Dermis blood vessel endothelial cell (primary cell): ENCODE measurements around the gene POLL. TPM values are rescaled to one million over a fixed set of nuclear protein-coding genes. Genes with fewer than 3 reads are reported as not detected.
"Not testable (repeated sequence)": the region's sequence is repeated elsewhere in the genome, so short reads cannot be mapped to it uniquely, and the experiment has no call there.

Experiments
- DNase-seq: peaks from one replicate; pipeline ENCODE4 v3.0.0; 2010
- total RNA-seq: library from RNA; depleted of rRNA; stranded (reverse); fragments of >200 nt; gene quantifications from 2 replicates; pipeline ENCODE4 v1.2.3, GENCODE V29; 2014

Gene POLL
- total RNA-seq: 11.7 and 16.3 TPM in 2 replicates

DNA sequence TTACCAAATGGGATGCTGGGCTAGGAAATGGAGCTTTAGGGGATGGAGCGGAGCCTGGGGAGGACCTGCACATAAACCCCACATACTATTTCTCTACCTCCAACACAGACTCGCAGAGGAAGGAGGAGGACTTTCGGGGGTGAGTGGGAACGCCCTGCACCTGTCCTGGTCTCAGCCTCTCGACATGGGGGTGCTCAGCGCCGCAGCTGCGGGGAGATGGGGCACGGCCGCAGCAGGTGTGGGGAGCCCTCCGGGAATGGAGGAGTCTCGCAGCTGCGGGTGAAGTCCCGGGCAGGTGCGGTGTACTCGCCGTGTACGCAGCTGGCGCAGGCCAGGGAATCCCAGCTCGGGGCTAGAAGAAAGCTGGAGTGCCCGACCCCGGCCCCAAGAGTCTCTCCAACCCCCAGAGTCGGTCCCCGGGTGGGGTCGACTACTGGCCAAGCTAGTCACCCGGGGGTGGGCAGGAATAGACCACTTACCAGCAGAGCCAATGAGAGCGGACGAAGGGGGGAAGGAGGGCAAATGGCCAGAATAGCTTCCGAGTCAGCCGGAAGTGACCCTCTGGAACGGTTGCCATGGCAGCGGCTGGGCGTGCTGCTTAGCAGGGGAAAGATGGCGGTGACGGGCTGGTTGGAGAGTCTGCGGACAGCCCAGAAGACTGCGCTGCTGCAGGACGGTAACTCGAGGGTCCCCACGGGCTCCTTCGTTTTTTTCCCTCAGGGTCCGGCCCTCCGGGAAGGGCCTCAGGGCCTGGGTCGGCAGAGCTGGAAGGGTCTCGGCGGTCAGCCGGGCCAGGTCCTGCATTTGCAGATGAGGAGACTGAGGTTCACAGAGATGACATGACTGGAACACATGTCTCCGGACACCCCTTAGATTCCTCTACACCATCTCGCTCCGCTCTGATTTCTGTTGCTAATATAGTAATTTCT is at the start of gene POLL, which contains the start of gene DPCD:
POLL (minus strand) TSS at position 533 of the 929 bp plus-strand sequence. CDS start 897 bp downstream, outside the sequence.
DPCD (plus strand) TSS at position 597 of the 929 bp plus-strand sequence; CDS start at position 613, 16 bp downstream.
- peak; percentile 97 for DNase-seq

DNA sequence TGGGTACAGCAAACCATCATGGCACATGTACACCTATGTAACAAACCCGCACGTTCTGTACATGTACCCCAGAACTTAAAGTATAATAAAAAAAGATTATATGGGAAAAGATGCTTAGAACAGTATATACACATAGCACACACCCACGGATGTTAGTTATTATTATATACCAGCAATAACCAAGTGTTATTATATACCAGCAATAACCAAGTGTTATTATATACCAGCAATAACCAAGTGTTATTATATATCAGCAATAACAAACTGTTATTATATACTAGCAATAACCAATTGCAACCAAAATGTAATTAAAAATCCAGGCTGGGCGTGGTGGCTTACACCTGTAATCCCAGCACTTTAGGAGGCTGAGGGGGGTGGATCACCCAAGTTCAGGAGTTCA is 45.5 kb upstream of the POLL start:
- DNase-seq: not testable (repeated sequence)

DNA sequence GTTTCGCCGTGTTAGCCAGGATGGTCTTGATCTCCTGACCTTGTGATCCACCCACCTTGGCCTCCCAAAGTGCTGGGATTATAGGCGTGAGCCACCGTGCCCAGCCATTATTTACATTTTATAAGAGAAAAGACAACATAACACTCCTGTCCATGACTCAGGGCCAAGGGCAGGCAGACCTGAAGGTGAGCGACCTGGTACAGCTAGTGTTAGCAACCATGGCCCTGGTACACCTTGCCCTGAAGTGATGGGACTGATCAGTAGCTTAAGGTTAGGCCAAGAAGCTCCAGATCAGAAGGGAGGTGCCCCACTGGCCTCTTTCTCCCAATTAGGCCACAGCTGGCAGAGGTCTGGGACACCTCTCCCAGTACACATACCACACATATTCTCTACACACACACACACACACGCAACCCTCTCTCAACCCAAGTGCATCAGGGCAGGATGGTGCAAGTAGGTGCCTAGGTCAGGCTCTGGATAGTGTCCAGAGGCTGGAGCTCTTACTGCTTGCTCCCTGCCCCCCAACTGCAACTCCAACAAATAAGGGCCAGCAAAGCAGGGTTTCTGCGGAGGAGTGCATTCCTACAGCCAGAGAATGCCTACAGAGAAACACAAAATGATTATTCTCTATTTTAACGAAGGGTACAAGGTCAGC is 43.9 kb upstream of the POLL start:
- no peak for DNase-seq

GRCh38 chr10:101630633-101630920 is 42.5 kb upstream of the POLL start:
- DNase-seq: no peak

- no peak for DNase-seq
These were observed 42.0 kb upstream of the POLL start for GRCh38 chr10:101629837-101630632.

- DNase-seq: no peak
These were observed 37.9 kb upstream of the POLL start for GRCh38 chr10:101625821-101626412.

- DNase-seq: peak; percentile 20
These were observed 36.6 kb upstream of the POLL start for GRCh38 chr10:101624526-101625102.

GRCh38 chr10:101623528-101623927 is 35.5 kb upstream of the POLL start:
- DNase-seq: no peak

GRCh38 chr10:101619983-101620382 is 31.9 kb upstream of the POLL start:
- no peak for DNase-seq

GRCh38 chr10:101618871-101619270 is 30.8 kb upstream of the POLL start:
- no peak for DNase-seq

GRCh38 chr10:101617824-101618568 is 29.9 kb upstream of the POLL start:
- DNase-seq: no peak

DNA sequence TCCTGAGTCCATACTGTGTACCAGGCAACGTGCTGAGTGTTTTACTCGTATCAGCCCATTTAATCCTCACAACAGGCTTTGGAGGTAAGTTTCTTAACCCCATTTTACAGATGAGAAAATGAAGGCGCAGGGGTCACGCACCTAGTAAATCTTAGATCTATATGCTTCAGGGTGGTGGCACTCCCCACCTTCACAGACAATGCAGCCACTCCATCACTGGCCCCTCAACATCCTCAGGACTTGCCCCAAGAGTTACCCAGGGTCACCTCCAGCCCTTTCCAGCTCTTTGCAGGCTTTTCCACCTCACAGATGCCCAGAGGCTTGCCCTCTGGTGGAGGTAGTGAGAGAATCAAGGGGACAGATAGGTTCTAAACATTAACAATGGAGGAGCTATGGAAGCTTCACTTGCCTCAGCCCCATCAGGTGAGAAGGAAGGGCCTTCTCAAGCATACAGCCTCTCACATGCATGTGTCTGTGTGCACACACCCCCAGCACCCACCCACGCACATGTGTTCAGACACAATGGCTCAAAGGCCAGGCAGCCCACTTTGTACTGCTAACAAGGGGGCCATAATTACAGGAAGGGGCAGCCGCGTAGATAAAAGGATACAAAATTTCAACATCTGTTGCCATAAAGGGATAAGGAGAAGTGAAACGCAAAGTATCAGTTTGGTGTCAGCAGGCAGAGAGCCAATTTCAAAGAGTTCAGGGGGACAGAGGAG is 29.2 kb upstream of the POLL start:
- DNase-seq: peak; percentile 10

GRCh38 chr10:101616415-101617101 is 28.5 kb upstream of the POLL start:
- DNase-seq: no peak

DNA sequence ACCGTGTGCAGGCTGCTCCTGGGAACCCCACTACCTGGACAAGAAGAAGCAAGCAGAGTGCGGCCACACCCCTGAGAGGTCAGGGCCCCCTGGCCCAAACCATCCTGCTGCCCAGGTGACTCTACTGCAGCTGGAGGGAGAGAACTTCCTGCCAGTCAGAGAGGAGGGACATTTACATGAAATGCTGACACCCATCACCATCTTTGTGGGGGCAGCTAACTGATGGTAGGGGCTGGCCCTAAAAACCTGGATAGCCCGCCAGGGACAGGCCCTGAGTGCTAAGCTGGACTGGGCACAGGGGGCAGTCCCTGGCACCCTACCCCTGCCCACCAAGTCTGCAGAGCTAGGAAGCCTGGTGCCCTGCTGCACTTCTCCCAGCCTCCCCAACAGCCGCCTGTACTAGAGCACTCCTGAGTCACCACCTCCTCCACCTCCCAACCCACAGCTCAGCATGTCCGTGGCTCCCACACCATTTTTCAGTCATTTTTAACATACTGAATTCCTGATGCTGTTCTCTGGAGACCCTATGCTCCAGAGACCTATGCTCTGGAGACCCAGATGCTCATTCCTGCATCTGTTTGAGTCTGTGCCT is 27.6 kb upstream of the POLL start:
- no peak for DNase-seq

- DNase-seq: no peak
These were observed 26.8 kb upstream of the POLL start for GRCh38 chr10:101614663-101615524.

- no peak for DNase-seq
These were observed 25.6 kb upstream of the POLL start for GRCh38 chr10:101613646-101614045.

- DNase-seq: no peak
These were observed 24.8 kb upstream of the POLL start for GRCh38 chr10:101612872-101613271.

DNA sequence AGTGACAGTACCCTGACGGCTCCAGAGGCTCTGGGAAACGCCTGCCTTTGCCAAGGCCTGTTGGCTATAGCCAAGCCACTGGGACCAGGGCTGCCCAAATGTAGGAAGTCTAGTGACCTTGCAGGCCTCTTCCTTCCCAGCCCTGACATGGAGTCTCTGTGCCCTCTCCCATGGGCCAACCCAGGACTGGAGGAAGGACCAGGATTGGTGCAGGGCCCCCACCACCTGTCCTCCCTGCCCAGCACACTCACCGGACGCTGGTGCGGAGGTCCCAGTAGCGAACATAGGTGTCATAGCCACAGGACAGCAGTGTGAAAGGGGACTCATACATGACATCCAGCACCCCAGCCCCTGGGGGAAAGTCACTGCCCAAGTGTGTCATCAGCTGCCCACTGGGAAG is 24.0 kb upstream of the POLL start:
- DNase-seq: no peak
